ENCODE data around the gene OCA2. TPM values are rescaled to one million over a fixed set of nuclear protein-coding genes. Genes with fewer than 3 reads are reported as not detected.

OCA2 gene
- total RNA-seq, 2 experiments from 2014 or later, result not detected

- intact Hi-C loops (cut with micrococcal nuclease; ENCODE audit: unreplicated experiment), result no loop called here
- no peak for TF ChIP-seq CTCF (conservative IDR thresholded peaks at IDR 0.05; ENCODE audit: low read length)
- no peak for TF ChIP-seq EZH2phosphoT487 (IDR thresholded peaks at IDR 0.05; ENCODE audit: borderline replicate concordance, low read depth, low read length)
- Histone ChIP-seq H3K36me3 (ENCODE audit: insufficient read depth, low read length) (no peaks in the 10 kb centered on the region), H4K20me1 (ENCODE audit: insufficient read depth, low read length) (no peaks in the 10 kb centered on the region), H3K4me2 (ENCODE audit: low read length) (no peak overlapping the region), H3K4me1 (ENCODE audit: insufficient read depth, low read length, poor library complexity, severe bottlenecking) (no peaks in the 10 kb centered on the region), H3K4me3 (ENCODE audit: low read depth, low read length, poor library complexity, severe bottlenecking) (no peak overlapping the region), H3K79me2 (ENCODE audit: insufficient read depth, low read depth, low read length) (no peaks in the 10 kb centered on the region), H3K9me2 (ENCODE audit: insufficient read depth, low read length) (no peaks in the 10 kb centered on the region), H2AFZ (ENCODE audit: low read length) (no peak overlapping the region), H3K9me3 (ENCODE audit: low read length) (no peaks in the 10 kb centered on the region), H3K27ac (ENCODE audit: low read depth, low read length, poor library complexity, severe bottlenecking) (no peak overlapping the region)
- ChIA-PET CTCF (ENCODE audit: unreplicated experiment) (no interaction called here), POLR2A (no interaction called here)
- BruUV-seq (replicated peaks), result no TSS peak
- no peak for DNase-seq (ENCODE audit: low spot score)
These were observed 47.0 kb downstream of the OCA2 start for GRCh38 chr15:28051955-28052633.

GRCh38 chr15:28049581-28049980 is 49.5 kb downstream of the OCA2 start:
- BruUV-seq (replicated peaks), result no TSS peak
- no peak for DNase-seq (ENCODE audit: low spot score)
- Histone ChIP-seq H3K4me3 (ENCODE audit: low read depth, low read length, poor library complexity, severe bottlenecking) (no peak overlapping the region), H3K27ac (ENCODE audit: low read depth, low read length, poor library complexity, severe bottlenecking) (no peak overlapping the region), H3K36me3 (ENCODE audit: insufficient read depth, low read length) (no peaks in the 10 kb centered on the region), H3K4me2 (ENCODE audit: low read length) (no peak overlapping the region), H3K9me2 (ENCODE audit: insufficient read depth, low read length) (no peaks in the 10 kb centered on the region), H2AFZ (ENCODE audit: low read length) (no peak overlapping the region), H3K9me3 (ENCODE audit: low read length) (no peaks in the 10 kb centered on the region), H3K4me1 (ENCODE audit: insufficient read depth, low read length, poor library complexity, severe bottlenecking) (no peaks in the 10 kb centered on the region), H3K79me2 (ENCODE audit: insufficient read depth, low read depth, low read length) (no peaks in the 10 kb centered on the region), H4K20me1 (ENCODE audit: insufficient read depth, low read length) (no peaks in the 10 kb centered on the region)
- intact Hi-C loops (cut with micrococcal nuclease; ENCODE audit: unreplicated experiment), result no loop called here
- ChIA-PET CTCF (ENCODE audit: unreplicated experiment) (no interaction called here), POLR2A (no interaction called here)
- no peak for TF ChIP-seq CTCF (conservative IDR thresholded peaks at IDR 0.05; ENCODE audit: low read length)

GRCh38 chr15:28047277-28047676 is 51.8 kb downstream of the OCA2 start:
- ChIA-PET POLR2A (no interaction called here), CTCF (ENCODE audit: unreplicated experiment) (no interaction called here)
- H2AFZ ChIP-seq (ENCODE audit: low read length), result no peak overlapping the region
- TF ChIP-seq EZH2phosphoT487 (IDR thresholded peaks at IDR 0.05; ENCODE audit: borderline replicate concordance, low read depth, low read length) (no peak), CTCF (conservative IDR thresholded peaks at IDR 0.05; ENCODE audit: low read length) (no peak)
- H3K79me2 ChIP-seq (ENCODE audit: insufficient read depth, low read depth, low read length), result no peaks in the 10 kb centered on the region
- H4K20me1 ChIP-seq (ENCODE audit: insufficient read depth, low read length), result no peaks in the 10 kb centered on the region
- BruUV-seq (replicated peaks), result no TSS peak
- H3K9me2 ChIP-seq (ENCODE audit: insufficient read depth, low read length), result no peaks in the 10 kb centered on the region
- H3K36me3 ChIP-seq (ENCODE audit: insufficient read depth, low read length), result no peaks in the 10 kb centered on the region
- DNase-seq (ENCODE audit: low spot score), result no peak
- H3K4me3 ChIP-seq (ENCODE audit: low read depth, low read length, poor library complexity, severe bottlenecking), result no peak overlapping the region
- no peaks in the 10 kb centered on the region for H3K4me1 ChIP-seq (ENCODE audit: insufficient read depth, low read length, poor library complexity, severe bottlenecking)
- H3K27ac ChIP-seq (ENCODE audit: low read depth, low read length, poor library complexity, severe bottlenecking), result no peak overlapping the region
- H3K9me3 ChIP-seq (ENCODE audit: low read length), result no peaks in the 10 kb centered on the region
- no peak overlapping the region for H3K4me2 ChIP-seq (ENCODE audit: low read length)
- intact Hi-C loops (cut with micrococcal nuclease; ENCODE audit: unreplicated experiment), result no loop called here
